HepG2 (cell line): ENCODE measurements around the gene STMN3. TPM values are rescaled to one million over a fixed set of nuclear protein-coding genes. Genes with fewer than 3 reads are reported as not detected.

ENCODE experiments used
- ATAC-seq: fragments of 200-7000 bp; cut with Tn5 transposase; 3 replicates; pipeline ENCODE4 v1.9.1; 2020; ENCODE audit warnings: mild to moderate bottlenecking, moderate library complexity
- BruUV-seq: library from RNA; stranded (reverse); fragments of 400-500 nt; replicated peaks from 2 replicates; lab custom pipeline; 2021; lab: Mats Ljungman, UMichigan
- CTCF ChIA-PET: fragments of 300-600 bp; formaldehyde crosslinking; extraction: SDS; loops from one replicate; lab custom pipeline; 2021; ENCODE audit warnings: low total read pairs, inconsistent platforms, low intra/inter-chr PET ratio; lab: Yijun Ruan, JAX
- POLR2A ChIA-PET: fragments of 350-600 bp; sonication (Branson Sonifier 250); formaldehyde crosslinking; loops from one replicate; lab custom pipeline; 2020; ENCODE audit warnings: antibody characterized with exemption, inconsistent platforms; lab: Yijun Ruan, JAX
- DNase-seq: peaks from one replicate; pipeline ENCODE4 v3.0.0-alpha.2; 2015; ENCODE audit warnings: low spot score
- FAIRE-seq: peaks from 3 replicates; lab custom pipeline; 2011; peaks lifted over from hg19 to GRCh38; lab: Jason Lieb, UNC
- H2AFZ ChIP-seq: one replicate; pipeline ENCODE4 v1.6.1; 2011; ENCODE audit warnings: low read length, inconsistent platforms
- H3K27ac ChIP-seq: fragments of 300-600 bp; 3 replicates; pipeline ENCODE4 v1.8.0; 2011; ENCODE audit warnings: mixed run types, mild to moderate bottlenecking, mixed read lengths, low read length, inconsistent platforms; ENCODE audit not compliant: insufficient read depth; ENCODE audit errors: extremely low read length
- H3K27me3 ChIP-seq, 2 experiments: fragments of 200-600 bp in 1 of 2; 2 replicates in 1 of 2; 3 replicates in 1 of 2; pipeline versions ENCODE4 v1.6.0 to v1.8.0; 2011; ENCODE audit warnings: low read length in 2 of 2, mild to moderate bottlenecking in 2 of 2, moderate library complexity in 2 of 2, inconsistent platforms in 1 of 2; ENCODE audit not compliant: insufficient read depth in 2 of 2, control insufficient read depth in 1 of 2
- H3K36me3 ChIP-seq, 2 experiments: fragments of 200-600 bp in 1 of 2; replicated peaks in 1 of 2; 2 replicates in 1 of 2; 3 replicates in 1 of 2; pipeline versions ENCODE4 v1.5.1 to v1.8.0; 2011; ENCODE audit warnings: low read length in 2 of 2, inconsistent platforms in 1 of 2; ENCODE audit not compliant: insufficient read depth in 2 of 2, control insufficient read depth in 1 of 2
- H3K4me1 ChIP-seq: 2 replicates; pipeline ENCODE4 v1.5.1; 2012; ENCODE audit warnings: low read length, inconsistent platforms; ENCODE audit not compliant: insufficient read depth
- H3K4me2 ChIP-seq: 2 replicates; pipeline ENCODE4 v1.6.0; 2011; ENCODE audit warnings: low read depth, low read length, inconsistent platforms
- H3K4me3 ChIP-seq, 3 experiments: fragments of 200-600 bp in 1 of 3; sonication (generic), shearing (Covaris generic) in 1 of 3; replicated peaks in 1 of 3; 2 replicates each; pipeline ENCODE4 v1.5.1; 2011 to 2016; ENCODE audit warnings: low read length in 3 of 3, inconsistent platforms in 2 of 3, low read depth in 2 of 3, mild to moderate bottlenecking in 2 of 3, control low read depth in 1 of 3, mixed read lengths in 1 of 3; ENCODE audit not compliant: insufficient read depth in 1 of 3
- H3K79me2 ChIP-seq: one replicate; pipeline ENCODE4 v1.6.1; 2011; ENCODE audit warnings: low read length, inconsistent platforms; ENCODE audit not compliant: insufficient read depth
- H3K9ac ChIP-seq: 2 replicates; pipeline ENCODE4 v1.6.0; 2011; ENCODE audit warnings: mild to moderate bottlenecking, low read depth, low read length, inconsistent platforms; ENCODE audit not compliant: insufficient read depth
- H3K9me3 ChIP-seq: 2 replicates; pipeline ENCODE4 v1.5.1; 2012; ENCODE audit warnings: mild to moderate bottlenecking, low read length
- H4K20me1 ChIP-seq: 2 replicates; pipeline ENCODE4 v1.6.0; 2011; ENCODE audit warnings: inconsistent platforms, mild to moderate bottlenecking, low read length, moderate library complexity; ENCODE audit not compliant: insufficient read depth
- TRIM24 ChIP-seq: sonication (generic); formaldehyde crosslinking; IDR thresholded peaks from 2 replicates; pipeline ENCODE4 v1.8.0; 2022; ENCODE audit warnings: mild to moderate bottlenecking, missing genetic modification reagents
- WGBS: methylation state at CpG from one replicate; pipeline ENCODE4 v1.1.6; 2017; ENCODE audit warnings: low lambda C conversion rate; 5-methylcytosine and 5-hydroxymethylcytosine counted together
- in situ Hi-C: cut with HindIII; loops from 2 replicates; pipeline ENCODE4 v1.10.0; 2017; ENCODE audit warnings: low pct_unique_long_range_greater_than_20kb; ENCODE audit not compliant: extremely low pct_ligation_motif_present
- intact Hi-C: fragments of 100-400 bp; cut with micrococcal nuclease; formaldehyde crosslinking; loops from one replicate; pipeline ENCODE4 v1.10.0; 2022; ENCODE audit not compliant: unreplicated experiment
- polyA plus RNA-seq, 8 experiments: library from polyadenylated mRNA; depleted of rRNA in 3 of 8; stranded (reverse) in 7 of 8; unstranded in 1 of 8; fragments of >200 nt; fragmentation: Illumina TruSeq in 4 of 8; extraction: Trizol in 4 of 8; gene quantifications; 2 replicates each; pipeline versions ENCODE4 v1.2.1 to v1.2.3, GENCODE V29; 2011 to 2016; ENCODE audit warnings: low read depth in 4 of 8, missing spikeins in 1 of 8, mixed read lengths in 1 of 8; ENCODE audit not compliant: insufficient read depth in 1 of 8
- total RNA-seq, 5 experiments: library from RNA; depleted of rRNA; stranded (reverse); fragments of >200 nt; fragmentation: Illumina TruSeq; extraction: Trizol; gene quantifications; 2 replicates each; pipeline ENCODE4 v1.2.3, GENCODE V29; 2016; ENCODE audit warnings: low read depth in 1 of 5
- TF ChIP-seq, protein P1 (sequence below), 2 experiments: sonication (generic) in 1 of 2; formaldehyde crosslinking in 1 of 2; IDR thresholded peaks; 2 replicates each; pipeline versions ENCODE4 v1.6.1 to v1.9.0; 2014 to 2022; ENCODE audit warnings: antibody characterized with exemption in 1 of 2, borderline replicate concordance in 1 of 2, inconsistent platforms in 1 of 2, low read depth in 1 of 2, missing genetic modification reagents in 1 of 2
- TF ChIP-seq, protein P2 (sequence below): sonication (generic); formaldehyde crosslinking; IDR thresholded peaks from 2 replicates; pipeline ENCODE4 v1.4.0; 2020; ENCODE audit warnings: mild to moderate bottlenecking, missing genetic modification reagents
- TF ChIP-seq, protein P3 (sequence below): sonication (generic); formaldehyde crosslinking; IDR thresholded peaks from 2 replicates; pipeline ENCODE4 v1.4.0; 2020; ENCODE audit warnings: missing genetic modification reagents

STMN3 gene
- total and polyA plus RNA-seq, 2 of the 13 experiments (the other 11 are each of a cell fraction or from before 2014, with no cell fraction given), result 21.0 to 48.3 TPM

DNA sequence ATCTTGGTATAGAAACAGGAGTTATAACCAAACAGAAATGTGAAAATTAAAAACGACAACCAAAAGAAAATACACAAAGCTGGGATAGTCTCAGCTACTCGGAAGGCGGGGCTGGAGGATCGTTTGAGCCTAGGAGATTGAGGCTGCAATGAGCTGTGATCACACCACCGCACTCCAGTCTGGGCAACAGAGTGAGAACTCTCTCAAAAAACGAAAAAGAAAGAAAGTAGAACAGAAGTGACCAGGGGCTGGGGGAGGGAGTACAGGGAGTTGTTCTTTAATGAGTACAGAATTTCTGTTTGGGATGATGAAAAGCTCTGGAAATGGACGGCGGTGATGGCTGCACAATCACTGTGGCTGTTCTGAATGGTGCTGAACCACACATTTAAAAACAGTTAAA is 32.2 kb downstream of the STMN3 start:
- no peaks in the 10 kb centered on the region for H3K27me3 ChIP-seq
- no peak overlapping the region for H2AFZ ChIP-seq
- H3K79me2 ChIP-seq, result peaks cover 34% of the 10 kb centered on the region
- BruUV-seq, result no TSS peak
- H3K36me3 ChIP-seq, result peaks cover 15 to 37% of the 10 kb centered on the region in 2 experiments
- TF ChIP-seq TRIM24 (CRISPR knock-in tag), result no peak
- CTCF ChIA-PET, result no interaction called here
- H3K9me3 ChIP-seq, result no peaks in the 10 kb centered on the region
- no peak overlapping the region for H3K4me2 ChIP-seq
- 89% methylated on average over 8 of the region's 8 CpGs for WGBS
- H3K4me3 ChIP-seq, result no peak overlapping the region
- H4K20me1 ChIP-seq, result no peaks in the 10 kb centered on the region
- FAIRE-seq (peak; percentile 8), ATAC-seq (no peak), DNase-seq (no peak)
- H3K27ac ChIP-seq, result no peak overlapping the region
- intact Hi-C loops (no loop called here), in situ Hi-C loops (no loop called here)
- H3K9ac ChIP-seq, result no peak overlapping the region
- POLR2A ChIA-PET, result interaction anchor here (1.1 to 1.5 kb wide), 2 partner anchors 47 to 118 kb away, joined by 3 read pairs; partner anchors contain the start of genes HELZ2 and SLC2A4RG
- H3K4me1 ChIP-seq, result peaks cover 25% of the 10 kb centered on the region

DNA sequence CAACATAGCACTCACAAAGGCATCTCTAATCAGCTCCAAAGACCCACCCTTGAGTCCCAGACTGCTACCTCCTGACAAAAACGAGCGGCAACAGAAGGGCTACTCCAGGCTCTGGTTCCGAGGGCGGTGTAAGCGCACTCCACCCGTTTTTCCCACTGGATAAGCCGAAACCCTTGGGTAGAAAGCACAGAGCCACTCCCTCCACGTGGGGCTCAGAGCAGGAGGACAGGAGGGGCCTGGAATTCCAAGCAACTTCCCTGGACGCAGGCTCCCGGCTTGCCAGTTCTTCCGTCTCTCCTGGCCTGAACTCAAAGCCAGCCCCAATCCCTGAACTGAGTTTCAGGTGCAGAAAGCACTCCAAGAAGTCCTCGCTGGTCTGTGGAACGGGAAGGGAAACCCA is 33.7 kb downstream of the STMN3 start:
- FAIRE-seq (no peak), ATAC-seq (no peak), DNase-seq (no peak)
- in situ Hi-C loops (no loop called here), intact Hi-C loops (no loop called here)
- 95% methylated on average over 13 of the region's 13 CpGs for WGBS
- H3K9ac ChIP-seq, result no peak overlapping the region
- ChIA-PET POLR2A (no interaction called here), CTCF (no interaction called here)
- H3K79me2 ChIP-seq, result peaks cover 27% of the 10 kb centered on the region
- peaks cover 7% of the 10 kb centered on the region; the same call in 1 of the 2 replicates for H3K9me3 ChIP-seq
- H3K27ac ChIP-seq, result no peak overlapping the region
- H4K20me1 ChIP-seq, result no peaks in the 10 kb centered on the region
- H3K4me1 ChIP-seq, result peaks cover 11% of the 10 kb centered on the region
- no peak overlapping the region for H3K4me3 ChIP-seq
- TF ChIP-seq, protein P1, sequence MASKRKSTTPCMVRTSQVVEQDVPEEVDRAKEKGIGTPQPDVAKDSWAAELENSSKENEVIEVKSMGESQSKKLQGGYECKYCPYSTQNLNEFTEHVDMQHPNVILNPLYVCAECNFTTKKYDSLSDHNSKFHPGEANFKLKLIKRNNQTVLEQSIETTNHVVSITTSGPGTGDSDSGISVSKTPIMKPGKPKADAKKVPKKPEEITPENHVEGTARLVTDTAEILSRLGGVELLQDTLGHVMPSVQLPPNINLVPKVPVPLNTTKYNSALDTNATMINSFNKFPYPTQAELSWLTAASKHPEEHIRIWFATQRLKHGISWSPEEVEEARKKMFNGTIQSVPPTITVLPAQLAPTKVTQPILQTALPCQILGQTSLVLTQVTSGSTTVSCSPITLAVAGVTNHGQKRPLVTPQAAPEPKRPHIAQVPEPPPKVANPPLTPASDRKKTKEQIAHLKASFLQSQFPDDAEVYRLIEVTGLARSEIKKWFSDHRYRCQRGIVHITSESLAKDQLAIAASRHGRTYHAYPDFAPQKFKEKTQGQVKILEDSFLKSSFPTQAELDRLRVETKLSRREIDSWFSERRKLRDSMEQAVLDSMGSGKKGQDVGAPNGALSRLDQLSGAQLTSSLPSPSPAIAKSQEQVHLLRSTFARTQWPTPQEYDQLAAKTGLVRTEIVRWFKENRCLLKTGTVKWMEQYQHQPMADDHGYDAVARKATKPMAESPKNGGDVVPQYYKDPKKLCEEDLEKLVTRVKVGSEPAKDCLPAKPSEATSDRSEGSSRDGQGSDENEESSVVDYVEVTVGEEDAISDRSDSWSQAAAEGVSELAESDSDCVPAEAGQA (IDR thresholded peaks at IDR 0.05; ENCODE audit: low read depth), result no peak
- TF ChIP-seq, protein P1 (CRISPR knock-in tag; IDR thresholded peaks at IDR 0.05; ENCODE audit: borderline replicate concordance), result no peak
- TF ChIP-seq, protein P2, sequence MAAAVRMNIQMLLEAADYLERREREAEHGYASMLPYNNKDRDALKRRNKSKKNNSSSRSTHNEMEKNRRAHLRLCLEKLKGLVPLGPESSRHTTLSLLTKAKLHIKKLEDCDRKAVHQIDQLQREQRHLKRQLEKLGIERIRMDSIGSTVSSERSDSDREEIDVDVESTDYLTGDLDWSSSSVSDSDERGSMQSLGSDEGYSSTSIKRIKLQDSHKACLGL (CRISPR knock-in tag), result no peak
- TF ChIP-seq, protein P3, sequence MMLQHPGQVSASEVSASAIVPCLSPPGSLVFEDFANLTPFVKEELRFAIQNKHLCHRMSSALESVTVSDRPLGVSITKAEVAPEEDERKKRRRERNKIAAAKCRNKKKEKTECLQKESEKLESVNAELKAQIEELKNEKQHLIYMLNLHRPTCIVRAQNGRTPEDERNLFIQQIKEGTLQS, result no peak
- TF ChIP-seq, all 625 proteins: peak for 0
- no TSS peak for BruUV-seq
- Histone ChIP-seq H3K27me3 (no peaks in the 10 kb centered on the region), H3K36me3 (peaks cover 21 to 50% of the 10 kb centered on the region in 2 experiments), H3K4me2 (no peak overlapping the region), H2AFZ (no peak overlapping the region)
